NCI-H345 treated with DMSO at 0.1 percent for 48 hours (cell line): ENCODE data around the gene AUTS2.

Source experiments
- DNase-seq: peaks from one replicate; lab custom pipeline; 2025; ENCODE audit not compliant: unreplicated experiment; lab: John Stamatoyannopoulos, UW

AUTS2 gene

DNA sequence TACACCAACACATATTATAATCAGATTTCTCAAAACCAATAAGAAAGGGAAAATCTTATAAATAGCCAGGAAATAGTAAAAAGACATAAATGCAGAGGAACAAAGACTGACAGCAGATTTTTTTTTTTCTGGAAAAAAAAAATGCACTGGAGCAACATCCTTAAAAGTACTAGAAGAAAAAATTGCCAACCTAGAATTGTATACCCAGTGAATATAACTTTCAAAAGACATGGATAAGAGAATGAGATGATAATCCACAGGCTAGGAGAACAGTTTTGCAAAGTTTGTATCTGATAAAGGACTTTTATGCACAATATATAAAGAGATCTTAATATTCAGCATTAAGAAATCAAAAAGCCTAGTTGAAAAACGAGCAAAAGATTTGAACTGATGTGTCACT lies 554.0 kb downstream of the AUTS2 start:
- no peak for DNase-seq

DNA sequence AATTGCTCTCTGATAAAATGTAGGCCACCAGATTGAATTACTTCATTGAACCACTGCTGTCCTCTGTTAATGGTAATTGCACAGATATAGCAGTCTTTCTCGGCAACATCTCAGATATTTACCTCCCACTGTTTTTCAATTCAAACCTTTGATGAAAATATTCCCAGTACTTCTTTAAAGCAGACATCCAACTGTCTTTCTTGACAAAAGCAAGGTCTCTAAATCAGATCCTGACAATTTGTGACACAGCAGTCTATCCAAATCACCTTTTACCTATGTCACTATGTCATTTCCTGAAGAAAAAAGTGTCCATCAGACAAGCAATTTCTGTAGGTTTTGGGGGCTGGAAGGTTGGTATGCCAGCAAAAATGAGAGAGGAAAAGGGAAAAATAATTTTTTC lies 555.7 kb downstream of the AUTS2 start:
- no peak for DNase-seq

DNA sequence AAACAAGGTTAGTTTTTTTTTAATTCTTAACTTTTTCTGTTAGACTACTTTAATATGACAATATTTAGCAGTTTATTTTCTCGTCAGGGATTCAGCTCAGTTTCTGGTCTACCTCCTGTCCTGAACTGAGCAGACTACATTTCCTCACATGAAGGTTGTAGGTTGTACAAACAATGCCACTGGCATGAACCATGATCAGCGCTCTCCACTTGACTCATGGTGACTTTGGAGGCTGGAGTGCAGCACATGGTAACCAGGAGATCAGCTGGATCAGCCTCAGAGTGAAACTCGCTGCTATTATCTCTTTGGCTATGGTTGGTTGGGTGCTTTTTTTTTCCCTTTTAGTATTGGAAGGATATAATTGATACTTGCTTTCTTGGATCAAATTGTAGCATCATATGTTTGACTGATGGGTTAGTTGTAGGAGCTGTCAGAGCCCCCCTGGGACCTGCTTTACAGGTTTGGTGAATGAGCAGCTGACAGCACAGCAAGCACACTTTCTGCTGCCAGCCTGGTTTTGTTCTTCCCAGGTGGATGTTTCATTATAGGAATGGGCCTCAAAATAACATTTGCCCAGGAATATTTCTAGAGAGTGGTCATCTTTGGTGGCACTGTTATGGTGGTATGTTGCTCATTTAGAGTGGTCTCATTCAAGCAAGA lies 556.4 kb downstream of the AUTS2 start:
- peak; percentile 65 for DNase-seq

DNA sequence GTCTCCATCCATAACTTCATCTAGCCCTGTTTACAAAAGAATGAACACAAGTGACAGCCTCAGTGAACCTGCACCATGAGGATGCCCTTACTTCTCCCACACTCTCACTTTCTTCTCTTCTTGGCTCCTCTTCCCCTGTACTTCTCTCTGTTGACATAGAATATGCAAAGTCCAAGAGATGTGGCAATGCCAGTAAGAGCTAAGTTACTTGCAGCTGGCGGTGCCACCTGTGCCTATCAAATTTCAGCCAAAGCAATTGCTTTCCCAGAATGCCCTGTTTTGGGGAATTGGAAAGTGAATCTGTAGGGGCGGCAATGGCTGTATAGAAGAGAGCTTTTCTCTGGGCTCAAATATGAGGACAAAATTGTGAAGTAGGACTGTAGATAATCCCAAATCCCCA lies 557.8 kb downstream of the AUTS2 start:
- DNase-seq = no peak

DNA sequence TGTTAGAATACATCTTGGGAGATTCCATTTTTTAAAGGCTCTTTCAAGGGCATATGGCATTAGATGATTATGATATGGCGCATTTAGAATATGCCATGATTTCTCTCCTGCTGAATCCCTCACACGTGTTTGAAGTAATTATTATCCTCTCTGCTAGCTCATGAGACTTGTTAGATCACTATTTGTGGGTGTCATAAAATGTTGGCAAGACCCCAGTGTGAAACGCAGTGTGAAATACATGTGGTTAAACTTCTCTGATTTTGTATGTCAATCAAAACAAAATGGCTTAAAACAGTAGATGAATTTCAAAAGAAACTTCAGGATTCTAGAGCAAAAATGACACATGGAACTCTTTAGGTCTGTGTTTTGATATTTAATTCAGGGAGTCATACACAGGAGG lies 560.8 kb downstream of the AUTS2 start:
- DNase-seq = no peak

DNA sequence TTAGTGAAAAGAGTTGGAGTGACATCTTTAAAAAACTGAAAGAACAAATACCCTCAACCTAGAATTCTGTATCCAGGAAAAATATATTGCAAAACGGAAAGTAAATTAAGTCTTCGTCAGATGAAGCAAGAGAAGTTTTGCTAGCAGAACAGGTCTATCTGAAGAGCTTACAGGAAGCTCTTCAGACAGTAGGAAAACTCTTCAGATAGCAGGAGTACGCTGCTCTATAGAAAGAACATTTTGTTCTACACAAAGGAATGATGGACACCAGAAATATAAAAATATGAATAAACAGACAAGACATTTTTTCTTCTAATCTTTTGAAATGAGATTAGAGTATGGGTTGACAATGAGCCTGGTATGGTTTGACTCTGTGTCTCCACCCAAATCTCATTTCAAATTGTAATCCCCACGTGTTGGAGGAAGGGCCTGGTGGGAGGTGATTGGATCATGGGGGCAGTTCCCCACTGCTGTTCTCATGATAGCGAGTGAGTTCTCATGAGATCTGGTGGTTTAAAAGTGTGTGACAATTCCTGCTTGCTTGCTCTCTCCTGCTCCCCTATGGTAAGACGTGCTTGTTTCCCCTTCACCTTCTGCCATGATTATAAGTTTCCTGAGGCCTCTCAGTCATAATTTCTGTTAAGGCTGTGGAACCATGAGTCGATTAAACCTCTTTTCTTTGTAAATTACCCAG lies 567.3 kb downstream of the AUTS2 start:
- no peak for DNase-seq

DNA sequence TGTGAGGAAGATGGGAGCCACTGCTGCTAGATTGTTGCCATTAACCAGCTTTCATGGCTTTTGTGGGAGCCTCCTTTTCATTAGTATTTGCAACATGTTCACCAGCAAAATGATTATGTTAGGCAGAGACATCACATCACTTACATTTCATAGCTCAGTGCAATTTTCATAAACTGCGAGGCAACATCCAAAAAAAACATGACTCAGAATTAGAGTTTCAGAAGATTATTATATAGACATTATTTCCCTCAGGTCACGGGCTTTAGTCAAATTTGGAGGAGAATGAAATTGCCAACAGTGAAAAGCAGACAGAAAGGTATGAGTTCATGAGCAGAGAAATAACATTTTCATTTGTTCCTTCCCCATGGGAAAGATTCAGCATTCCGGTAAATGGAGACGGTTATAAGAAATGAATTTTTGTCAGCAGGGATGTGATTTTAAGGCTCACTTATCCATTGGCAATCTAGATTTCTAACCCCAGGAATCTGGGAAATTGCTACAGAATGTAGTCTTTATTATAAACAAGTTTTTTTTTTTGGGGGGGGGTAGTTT lies 573.2 kb downstream of the AUTS2 start:
- no peak for DNase-seq

DNA sequence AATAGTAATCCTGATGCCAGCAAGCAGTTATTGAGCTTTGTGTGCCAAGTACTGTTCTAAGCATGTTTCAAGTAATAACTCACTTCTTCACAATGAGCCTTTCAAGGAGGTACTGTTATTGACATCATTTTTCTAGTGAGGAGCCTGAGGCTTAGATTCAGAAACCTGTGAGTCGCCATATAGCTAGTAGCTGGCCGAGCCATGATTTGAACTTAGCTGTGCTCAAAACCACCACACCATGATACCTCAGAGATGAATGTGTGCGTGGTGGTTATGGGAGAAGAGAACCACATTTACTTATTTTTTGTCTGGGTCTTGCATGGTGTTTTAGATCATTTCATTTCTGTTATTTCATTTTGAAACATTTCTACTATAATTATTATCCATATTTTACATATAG lies 578.9 kb downstream of the AUTS2 start:
- DNase-seq = no peak

DNA sequence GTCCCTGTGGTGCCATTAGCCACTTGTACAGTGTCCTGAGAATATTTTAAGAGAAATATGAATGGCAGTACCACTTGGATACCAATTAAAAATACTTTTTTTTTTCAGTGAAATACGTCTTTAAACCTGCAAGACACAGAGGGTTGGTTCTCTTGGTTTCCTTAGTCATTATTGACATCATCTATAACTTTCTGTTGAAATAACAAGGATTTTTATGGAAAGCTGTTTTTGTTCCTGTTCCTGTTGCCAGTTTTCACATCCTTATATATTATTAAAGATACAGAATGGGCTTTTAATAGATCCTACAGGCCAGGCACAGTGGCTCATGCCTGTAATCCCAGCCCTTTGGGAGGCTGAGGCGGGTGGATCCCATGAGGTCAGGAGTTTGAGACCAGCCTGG lies 579.9 kb downstream of the AUTS2 start:
- no peak for DNase-seq

DNA sequence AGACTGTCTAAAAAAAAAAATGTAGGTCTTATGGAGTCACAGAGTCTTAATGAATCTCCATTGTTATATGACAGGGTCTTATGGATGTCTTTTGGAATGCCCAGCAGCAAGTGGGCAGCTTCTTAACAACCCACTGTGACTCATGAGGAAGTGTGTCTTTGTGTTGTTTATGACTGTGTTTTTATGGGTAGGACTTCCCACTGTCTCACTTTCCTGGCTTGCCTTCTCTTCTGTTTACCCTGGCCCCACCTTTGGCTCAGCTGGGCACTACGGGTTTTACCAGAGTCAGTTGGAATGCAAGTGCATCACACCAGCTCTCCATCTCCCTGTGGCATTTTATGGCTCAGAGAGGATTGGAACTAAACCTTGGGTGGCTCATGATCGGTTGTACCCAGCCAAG lies 580.5 kb downstream of the AUTS2 start:
- no peak for DNase-seq

DNA sequence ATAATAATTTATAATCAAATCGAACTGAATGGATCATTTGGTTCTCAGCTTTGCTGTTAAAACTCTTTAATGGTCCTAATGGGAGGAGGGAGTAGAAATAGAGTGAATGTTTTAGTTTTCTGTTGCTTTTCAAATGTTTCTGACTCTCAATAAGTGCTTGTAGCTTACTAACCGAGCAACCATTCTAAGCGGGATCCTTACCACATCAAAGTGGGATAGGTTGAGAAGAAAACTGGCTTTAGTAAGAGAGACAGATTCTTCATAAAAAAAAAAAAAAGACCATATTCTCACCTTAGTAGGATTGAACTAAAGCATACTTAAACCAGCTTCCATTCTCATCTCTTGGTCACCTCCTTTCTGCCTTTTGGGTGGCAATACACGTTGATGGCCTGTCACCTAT lies 584.2 kb downstream of the AUTS2 start:
- DNase-seq = no peak

DNA sequence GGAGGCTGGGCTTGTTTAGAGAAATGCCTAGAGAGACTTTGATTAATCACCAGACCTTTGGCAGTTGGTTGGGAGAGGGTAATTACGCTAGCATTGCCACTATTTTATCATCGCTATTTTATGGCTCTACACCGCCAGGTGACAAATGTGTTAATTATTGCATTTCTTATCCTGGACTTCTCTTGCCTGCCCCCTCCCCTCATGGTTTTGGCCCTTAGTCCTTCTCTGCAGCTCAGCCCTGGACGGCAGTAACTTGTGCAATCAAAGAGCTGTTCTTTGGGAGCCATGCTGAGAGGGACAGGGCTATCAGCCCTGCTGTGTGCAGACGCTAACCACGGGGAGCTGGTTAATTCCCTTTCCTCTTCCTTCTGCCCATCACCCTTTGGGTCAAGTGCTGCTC lies 585.0 kb downstream of the AUTS2 start:
- no peak for DNase-seq

DNA sequence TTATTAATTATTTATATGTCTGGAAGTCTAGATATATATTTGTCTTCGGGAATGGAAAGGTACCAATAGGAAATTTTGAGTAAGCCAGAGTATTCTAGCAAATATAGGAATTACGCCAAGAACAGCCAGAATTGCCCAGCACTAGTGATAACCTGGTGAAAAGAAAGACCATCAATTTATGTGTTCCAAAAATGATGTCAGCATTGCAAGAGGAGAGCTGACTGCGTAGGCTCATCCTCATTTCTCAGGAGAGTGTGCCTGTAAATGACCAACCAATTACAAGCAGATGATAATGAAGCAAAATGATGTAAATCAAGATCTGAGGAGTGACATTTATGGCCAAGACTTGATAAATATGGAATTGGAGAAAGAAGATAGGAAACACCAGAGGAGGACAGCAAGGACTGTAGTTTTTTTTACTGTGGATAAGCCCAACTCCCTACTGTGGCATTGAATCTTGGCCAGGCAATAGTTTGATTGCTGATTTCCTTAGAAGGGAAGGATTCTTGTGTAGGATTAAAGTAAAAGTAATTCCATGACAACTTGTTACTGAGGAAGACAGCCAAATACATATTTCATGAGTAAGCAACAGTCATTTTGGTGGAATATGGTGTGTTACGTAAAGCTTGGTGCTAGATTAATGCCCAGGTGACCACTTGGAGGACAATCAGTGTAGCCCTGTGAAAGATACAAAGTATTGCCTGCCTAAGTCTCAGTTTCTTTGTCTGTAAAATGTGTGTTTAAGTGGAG lies 590.8 kb downstream of the AUTS2 start:
- no peak for DNase-seq

DNA sequence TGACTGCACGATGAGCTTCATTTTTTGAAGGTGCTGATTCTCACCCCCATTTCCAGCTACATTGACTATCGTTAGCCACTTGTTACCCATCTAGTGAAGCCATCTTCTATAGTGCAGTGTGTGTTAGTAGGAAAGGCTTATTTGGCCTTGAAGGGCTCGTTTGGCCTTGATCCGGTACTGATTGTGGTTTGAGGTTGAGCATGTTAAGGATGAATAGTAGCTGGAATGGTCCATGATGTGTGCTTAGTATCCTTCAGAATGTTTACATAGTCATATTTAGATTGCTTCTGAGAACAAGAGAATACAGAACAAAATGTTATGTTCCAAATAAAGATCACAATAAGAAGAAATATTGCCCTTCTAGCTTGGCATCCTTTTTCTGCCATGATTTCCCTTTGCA lies 591.5 kb downstream of the AUTS2 start:
- DNase-seq = no peak

DNA sequence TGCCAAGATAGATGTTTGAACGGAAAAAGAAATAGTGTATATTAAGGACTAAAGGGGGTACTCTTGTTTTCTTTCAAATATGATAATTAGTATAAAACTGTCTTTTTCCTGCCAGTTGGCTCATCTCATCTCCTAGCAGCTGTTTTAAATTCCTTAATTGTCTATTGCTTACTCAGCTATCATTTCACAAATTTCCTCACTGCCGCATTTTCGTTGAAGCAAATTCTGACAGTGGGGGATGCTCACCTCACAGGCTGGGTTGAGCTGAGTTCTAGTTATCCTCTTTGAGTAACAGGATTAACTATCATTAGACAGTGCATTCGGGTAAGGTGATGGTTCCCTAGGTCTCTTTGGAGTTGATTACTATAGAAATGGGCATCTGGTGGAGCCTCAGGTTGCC lies 592.0 kb downstream of the AUTS2 start:
- no peak for DNase-seq

DNA sequence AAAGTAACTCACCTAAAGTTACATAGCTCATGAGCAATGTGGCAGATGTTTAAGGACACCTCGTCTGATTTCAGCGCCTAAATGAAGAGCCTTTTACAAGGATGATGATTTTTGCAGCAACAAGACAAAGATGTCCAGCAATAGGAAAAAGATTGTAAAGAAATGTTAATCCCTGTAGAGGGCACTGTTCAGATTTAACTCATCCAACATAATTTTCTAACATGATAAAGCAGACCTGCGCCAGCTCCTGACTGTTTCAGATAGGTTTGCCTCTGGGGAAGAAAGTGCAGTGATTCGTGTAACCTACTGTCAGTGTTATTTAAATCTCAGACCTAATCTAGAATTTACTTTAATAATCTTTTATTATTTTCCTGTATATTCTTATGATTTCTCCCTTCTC lies 595.2 kb downstream of the AUTS2 start:
- no peak for DNase-seq

DNA sequence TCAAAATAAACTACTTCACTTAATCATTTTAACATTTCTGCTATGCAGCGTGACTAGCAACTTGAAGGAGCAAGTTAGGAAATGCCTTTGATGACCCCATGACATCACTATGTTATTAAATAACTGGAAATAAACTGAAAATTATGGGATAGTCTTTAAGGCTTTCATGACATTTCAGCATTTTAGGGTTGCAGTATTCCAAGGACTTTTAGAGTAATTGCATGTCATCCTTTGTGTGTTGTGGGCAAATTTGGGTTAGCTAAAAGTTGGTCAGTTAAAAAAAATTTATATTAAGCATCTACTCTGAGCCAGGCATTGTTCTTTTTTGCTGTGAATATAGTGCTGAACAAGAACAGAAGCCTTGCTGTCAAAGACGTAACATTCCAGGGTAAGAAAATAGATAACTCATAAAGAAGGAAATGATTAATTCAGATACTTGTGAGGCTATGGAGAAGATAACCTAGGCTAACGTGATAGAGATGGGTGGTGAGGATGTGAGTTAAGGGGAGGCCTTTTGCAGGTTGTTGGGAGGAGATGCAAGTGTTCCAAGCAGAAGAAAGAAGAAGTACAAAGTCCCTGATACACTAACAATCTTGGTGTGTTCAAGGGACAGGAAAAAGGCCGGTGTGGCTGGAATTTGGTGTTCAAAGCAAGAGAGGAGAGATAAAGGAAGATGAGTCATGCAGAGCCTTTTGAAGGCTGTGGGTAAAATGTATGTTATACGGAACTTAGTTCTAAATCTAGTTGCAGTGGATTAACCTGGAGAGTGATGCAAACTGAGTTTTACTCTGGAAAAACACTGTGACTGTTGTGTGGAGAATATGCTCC lies 610.2 kb downstream of the AUTS2 start:
- no peak for DNase-seq

DNA sequence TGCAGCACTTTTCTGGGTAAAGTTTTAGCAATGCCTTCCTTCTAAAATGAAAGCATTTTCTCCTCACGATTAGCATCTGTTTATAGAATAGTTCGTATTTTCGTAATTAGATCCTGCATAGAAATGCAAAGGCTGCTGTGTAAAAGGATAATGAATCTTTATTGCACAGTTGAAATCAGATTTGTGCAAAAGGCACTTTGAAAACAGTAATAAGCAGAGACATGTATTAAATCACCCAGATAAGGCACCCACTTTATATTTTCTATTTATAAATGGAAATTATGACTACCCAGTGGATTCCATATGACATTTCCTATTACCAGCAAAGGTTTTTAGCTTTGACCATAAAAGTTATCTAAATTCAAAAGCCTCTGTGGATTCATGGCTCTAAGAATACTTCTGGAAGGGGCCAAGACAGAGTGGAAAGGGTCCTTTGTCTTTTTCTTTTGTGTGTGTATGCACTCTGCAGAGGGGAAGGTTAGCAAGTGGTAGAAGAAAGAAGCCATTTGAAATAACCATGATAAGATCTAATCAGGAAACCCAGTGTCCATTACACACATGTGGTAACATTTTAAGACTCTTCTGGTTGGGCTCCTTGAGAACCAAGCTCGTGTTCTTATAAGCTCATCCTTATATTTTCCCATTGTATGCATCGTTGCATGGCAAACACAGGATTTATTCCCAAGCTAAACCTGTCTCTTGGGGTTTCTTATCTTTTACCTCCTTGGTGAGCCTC lies 612.1 kb downstream of the AUTS2 start:
- no peak for DNase-seq

DNA sequence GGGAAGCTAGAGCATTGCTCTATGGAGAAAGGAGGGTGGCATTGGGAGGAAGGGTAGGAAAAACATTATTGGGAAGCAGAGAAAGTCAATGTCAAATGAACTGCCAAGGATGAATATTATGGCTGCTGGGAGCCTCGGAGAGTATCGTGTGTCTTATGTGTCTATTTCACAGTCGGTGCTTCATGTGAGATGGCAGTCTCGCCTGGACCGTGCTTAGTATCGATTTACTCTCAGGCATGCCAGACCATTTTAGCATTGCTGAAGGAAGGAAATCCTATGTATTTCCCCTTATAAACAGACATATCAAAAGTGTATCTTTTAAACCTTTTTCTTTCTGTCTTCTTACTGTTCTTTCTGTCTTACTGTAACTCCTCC lies 612.6 kb downstream of the AUTS2 start:
- no peak for DNase-seq

DNA sequence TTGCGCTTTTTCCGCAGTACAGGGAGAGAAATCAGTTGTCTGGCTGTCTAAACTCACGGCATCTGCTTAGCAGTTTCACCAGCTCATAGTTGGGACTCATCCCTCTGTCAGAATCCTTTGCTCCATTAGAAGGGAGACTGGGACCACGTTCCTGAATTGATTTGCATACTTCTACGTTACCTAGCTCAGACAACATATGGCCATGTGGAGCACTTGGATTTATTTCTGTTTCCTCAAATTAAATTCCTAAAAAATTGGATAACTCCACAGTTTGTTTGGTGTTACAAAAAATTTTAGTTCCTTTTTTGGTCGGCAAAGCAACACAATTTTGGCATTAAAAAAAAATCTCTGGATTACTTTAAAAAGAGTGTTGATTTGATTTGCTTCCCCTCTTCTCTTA lies 614.0 kb downstream of the AUTS2 start:
- no peak for DNase-seq

DNA sequence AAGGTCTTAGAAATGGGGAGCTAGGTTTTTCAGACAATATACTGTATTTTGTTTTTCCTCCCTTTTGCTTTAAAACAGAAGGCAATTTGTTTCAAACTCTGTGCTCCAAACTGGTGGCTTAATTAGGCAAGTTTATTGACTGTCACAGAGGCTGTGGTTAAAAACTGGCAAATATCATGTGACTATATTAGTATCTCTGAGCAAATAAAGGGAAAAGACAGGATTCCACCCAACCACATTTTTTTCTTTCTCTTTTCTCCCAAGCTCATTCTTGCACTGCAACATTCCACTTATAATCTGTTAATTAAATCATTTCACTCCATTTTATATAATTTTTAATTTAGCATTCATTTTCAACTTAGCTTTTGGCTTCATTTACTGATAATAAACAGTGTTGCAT lies 615.8 kb downstream of the AUTS2 start:
- no peak for DNase-seq
